Body of pancreas (tissue), 4 donors: ENCODE measurements around the gene ZNF79. TPM values are rescaled to one million over a fixed set of nuclear protein-coding genes. Genes with fewer than 3 reads are reported as not detected.

Experiments used
- ATAC-seq: fragments of 150-250 bp; one replicate; pipeline ENCODE4 v1.9.1; 2016
- DNase-seq, 4 donors: peaks; one replicate each; pipeline ENCODE4 v3.0.0-alpha.2; 2019
- H3K27ac ChIP-seq, 4 donors: fragments of 200-600 bp; sonication (generic); 1 replicate in 3 of 4; 2 replicates in 1 of 4; pipeline versions ENCODE4 v1.5.1 to v1.6.1; 2016 to 2019; ENCODE audit warnings: mild to moderate bottlenecking in 1 of 4, mixed read lengths in 1 of 4, moderate library complexity in 1 of 4
- H3K27me3 ChIP-seq, 2 donors: fragments of 200-600 bp; sonication (generic); one replicate each; pipeline ENCODE4 v1.6.0; 2016; ENCODE audit warnings: mild to moderate bottlenecking in 1 of 2
- H3K36me3 ChIP-seq, 2 donors: fragments of 200-600 bp; sonication (generic); replicated peaks in 1 of 2; 2 replicates each; pipeline ENCODE4 v1.5.1; 2016; ENCODE audit warnings: low read depth in 2 of 2; ENCODE audit not compliant: insufficient read depth in 1 of 2
- H3K4me1 ChIP-seq: fragments of 200-600 bp; sonication (generic); one replicate; pipeline ENCODE4 v1.6.0; 2016
- H3K4me3 ChIP-seq, 2 donors: fragments of 200-600 bp; sonication (generic); 1 replicate in 1 of 2; 2 replicates in 1 of 2; pipeline ENCODE4 v1.5.1; 2016 to 2019
- H3K9me3 ChIP-seq, 3 donors: fragments of 200-600 bp; sonication (generic); 1 replicate in 2 of 3; 2 replicates in 1 of 3; pipeline ENCODE4 v1.5.1; 2016
- CTCF ChIP-seq, 7 experiments: fragments of 450-650 bp in 4 of 7; fragments of 200-600 bp in 3 of 7; sonication (generic) in 3 of 7; IDR thresholded peaks; one replicate each; pipeline ENCODE4 v1.5.1; 2016 to 2019; ENCODE audit warnings: antibody characterized with exemption in 7 of 7
- POLR2A ChIP-seq, 3 donors: fragments of 450-650 bp; IDR thresholded peaks; one replicate each; pipeline ENCODE4 v1.6.1; 2016; ENCODE audit warnings: antibody characterized with exemption in 3 of 3, mild to moderate bottlenecking in 2 of 3
- WGBS, 2 donors: methylation state at CpG; one replicate each; pipeline ENCODE4 v1.1.5; 2017; 5-methylcytosine and 5-hydroxymethylcytosine counted together
- intact Hi-C: fragments of 100-400 bp; cut with DNase I; formaldehyde crosslinking; loops from one replicate; pipeline ENCODE4 v1.15.1; 2023
- total RNA-seq, 2 donors: library from RNA; depleted of rRNA; stranded (reverse); fragments of >200 nt; gene quantifications; one replicate each; pipeline ENCODE4 v1.1.0, GENCODE V29; 2016

The ZNF79 gene
- total RNA-seq, 2 donors from 2014 or later, result 4.7 to 11.5 TPM

- H3K36me3 ChIP-seq, result peaks cover 0 to 3% of the 10 kb centered on the region in 2 donors
Observed at GRCh38 chr9:127402401-127403090, 21.6 kb upstream of the ZNF79 start.

GRCh38 chr9:127403507-127404192 is 20.5 kb upstream of the ZNF79 start:
- no peak for TF ChIP-seq CTCF (IDR thresholded peaks at IDR 0.05)
- no peak for TF ChIP-seq POLR2A (IDR thresholded peaks at IDR 0.05)
- WGBS, 2 donors, result 84 to 92% methylated on average over 17 to 20 of the region's 22 CpGs
- H3K27me3 ChIP-seq, result no peaks in the 10 kb centered on the region
- DNase-seq, result no peak
- ATAC-seq, result no peak
- no peaks in the 10 kb centered on the region for H3K9me3 ChIP-seq
- H3K4me3 ChIP-seq, result no peak overlapping the region
- H3K36me3 ChIP-seq, result peaks cover 0 to 3% of the 10 kb centered on the region in 2 donors
- intact Hi-C loops, result loop anchor here (10.0 kb wide), 1 partner anchor 179 kb away; no protein-coding TSS in a partner anchor
- no peak overlapping the region for H3K27ac ChIP-seq
- H3K4me1 ChIP-seq, result peaks cover 3% of the 10 kb centered on the region

More at GRCh38 chr9:127402401-127403090, 21.6 kb upstream of the ZNF79 start:
- no peak overlapping the region for H3K4me3 ChIP-seq
- no peak for DNase-seq
- ATAC-seq, result no peak
- no peaks in the 10 kb centered on the region for H3K9me3 ChIP-seq
- no peak for TF ChIP-seq POLR2A (IDR thresholded peaks at IDR 0.05)
- intact Hi-C loops, result loop anchor here (10.0 kb wide), 1 partner anchor 178 kb away; no protein-coding TSS in a partner anchor
- H3K27me3 ChIP-seq, result no peaks in the 10 kb centered on the region
- 83 to 93% methylated on average over 6 to 10 of the region's 18 CpGs for WGBS, 2 donors
- peaks cover 14% of the 10 kb centered on the region for H3K4me1 ChIP-seq
- no peak overlapping the region for H3K27ac ChIP-seq

DNA sequence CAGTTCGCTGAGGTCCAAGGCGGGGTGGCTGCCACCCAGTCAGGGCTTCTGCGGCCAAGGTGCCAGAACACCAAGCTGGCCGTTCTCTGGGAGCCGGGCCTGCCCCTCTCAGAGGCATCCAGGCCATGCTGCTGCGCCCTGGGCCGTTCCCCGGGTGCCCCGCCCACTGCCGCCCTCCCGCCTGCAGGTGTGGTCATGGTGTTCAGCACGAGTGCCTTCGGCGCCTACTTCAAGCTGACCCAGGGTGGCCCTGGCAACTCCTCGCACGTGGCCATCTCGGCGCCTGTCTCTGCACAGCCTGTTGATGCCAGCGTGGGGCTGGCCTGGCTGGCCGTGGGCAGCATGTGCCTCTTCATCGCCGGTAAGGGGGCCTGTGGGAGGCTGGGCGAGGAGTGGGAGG is 19.6 kb upstream of the ZNF79 start:
- Histone ChIP-seq H3K4me3 (no peak overlapping the region), H3K27me3 (no peaks in the 10 kb centered on the region), H3K27ac (no peak overlapping the region), H3K4me1 (no peaks in the 10 kb centered on the region), H3K36me3 (peaks cover 0 to 3% of the 10 kb centered on the region in 2 donors), H3K9me3 (no peaks in the 10 kb centered on the region)
- no peak for ATAC-seq
- intact Hi-C loops, result loop anchor here (10.0 kb wide), 1 partner anchor 180 kb away; no protein-coding TSS in a partner anchor
- 82% methylated on average over 17 of the region's 23 CpGs; no CpG with 5 or more reads in 1 of the 2 donors for WGBS, 2 donors
- no peak for TF ChIP-seq CTCF (IDR thresholded peaks at IDR 0.05)
- TF ChIP-seq POLR2A (IDR thresholded peaks at IDR 0.05), result no peak
- DNase-seq, result no peak

- no peaks in the 10 kb centered on the region for H3K4me1 ChIP-seq
- TF ChIP-seq CTCF (IDR thresholded peaks at IDR 0.05) (no peak), POLR2A (IDR thresholded peaks at IDR 0.05) (no peak)
- H3K4me3 ChIP-seq, result no peak overlapping the region
- no peaks in the 10 kb centered on the region for H3K9me3 ChIP-seq
- H3K27me3 ChIP-seq, result no peaks in the 10 kb centered on the region
- H3K36me3 ChIP-seq, result peaks cover 0 to 3% of the 10 kb centered on the region in 2 donors
- WGBS, 2 donors, result 92 to 93% methylated on average over 10 to 20 of the region's 20 CpGs
- ATAC-seq (no peak), DNase-seq (no peak)
- no peak overlapping the region for H3K27ac ChIP-seq
- intact Hi-C loops, result loop anchor here (10.0 kb wide), 1 partner anchor 181 kb away; no protein-coding TSS in a partner anchor
Observed at GRCh38 chr9:127405344-127406125, 18.6 kb upstream of the ZNF79 start.
